ENCODE measurements around the gene ROS1.

Gene ROS1

DNA sequence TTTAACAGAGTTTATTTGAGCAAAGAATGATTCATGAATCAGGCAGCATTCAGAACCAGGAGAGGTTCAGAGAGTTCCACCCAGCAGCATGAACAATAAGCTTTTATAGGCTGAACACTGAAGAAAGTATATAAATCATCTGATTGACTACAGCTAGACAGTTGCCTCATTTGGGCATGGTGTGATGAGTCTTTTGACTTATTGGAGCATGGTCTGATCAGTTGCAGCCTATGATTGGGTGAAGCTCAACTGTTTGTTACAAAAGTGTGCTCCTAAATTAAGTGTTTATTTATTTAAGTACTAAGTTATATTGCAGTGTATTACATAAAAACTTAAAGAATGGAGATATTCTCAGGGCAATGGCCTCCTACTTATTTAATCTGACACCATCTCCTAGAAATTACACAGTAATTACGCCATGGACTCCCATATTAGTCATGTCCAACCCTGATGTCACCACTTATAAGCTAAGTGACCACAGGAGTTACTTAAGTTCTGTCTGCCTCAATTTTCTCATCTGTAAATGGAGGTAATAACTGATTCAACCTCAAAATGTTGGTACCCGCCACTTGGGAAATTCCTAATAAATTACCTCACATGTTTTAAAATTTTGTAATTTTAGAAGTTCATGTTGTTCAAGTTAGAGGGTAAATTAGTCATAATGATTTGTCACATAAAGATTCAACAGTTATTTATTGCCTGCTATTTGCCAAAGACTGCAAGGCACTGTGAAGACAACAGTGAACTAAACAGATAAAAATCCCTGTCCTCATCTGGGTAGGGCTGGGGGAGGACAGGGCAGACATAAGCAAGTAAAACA lies 15.2 kb upstream of the ROS1 start:
- DNase-seq: peak; percentile 99

GRCh38 chr6:117432273-117432672 lies 6.5 kb upstream of the ROS1 start:
- no peak for DNase-seq

GRCh38 chr6:117423754-117424153 lies 2.0 kb downstream of the ROS1 start:
- DNase-seq: no peak

DNA sequence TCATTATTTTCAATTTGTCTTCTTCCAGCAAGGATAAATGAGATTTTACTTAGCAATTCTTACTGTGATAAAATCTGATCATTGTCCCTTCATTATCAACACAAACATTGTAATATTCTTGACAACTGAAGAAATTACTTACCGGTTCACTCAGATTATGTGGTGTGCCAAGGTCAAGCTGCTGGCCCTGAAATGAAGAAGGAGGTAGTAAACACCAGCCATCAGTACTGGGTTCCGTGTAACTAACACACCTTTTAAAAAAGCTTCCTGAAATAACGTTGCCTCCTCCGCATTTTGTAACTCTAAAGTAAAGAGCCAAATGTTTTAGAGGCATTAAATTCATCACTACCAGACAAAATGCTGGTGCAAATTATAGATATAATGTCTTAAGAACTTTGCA lies 7.4 kb downstream of the ROS1 start:
- DNase-seq: no peak

DNA sequence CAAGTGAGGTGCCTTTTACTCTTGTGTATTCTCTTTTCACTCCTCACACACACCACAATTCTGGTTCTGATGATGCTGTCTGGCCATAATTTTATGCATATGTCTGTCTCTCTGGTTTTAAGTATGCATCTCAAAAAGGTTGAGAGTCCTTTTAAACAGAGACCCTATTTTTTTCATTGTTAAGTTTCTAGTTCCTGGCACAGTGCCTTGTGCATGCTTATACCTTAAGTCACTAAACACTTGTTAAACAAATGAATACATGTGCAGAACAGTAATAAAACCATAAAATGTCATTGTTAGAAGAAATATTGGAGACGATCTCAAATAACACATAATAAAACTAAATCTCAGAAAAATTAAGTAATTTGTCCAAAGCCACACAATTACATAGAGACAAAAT lies 7.9 kb downstream of the ROS1 start:
- no peak for DNase-seq

- peak; percentile 7 for DNase-seq
Measured at GRCh38 chr6:117414770-117415169, 11.0 kb downstream of the ROS1 start.

- no peak for DNase-seq
Measured at GRCh38 chr6:117411474-117411873, 14.3 kb downstream of the ROS1 start.

- no peak for DNase-seq
Measured at GRCh38 chr6:117409863-117410262, 15.9 kb downstream of the ROS1 start.

DNA sequence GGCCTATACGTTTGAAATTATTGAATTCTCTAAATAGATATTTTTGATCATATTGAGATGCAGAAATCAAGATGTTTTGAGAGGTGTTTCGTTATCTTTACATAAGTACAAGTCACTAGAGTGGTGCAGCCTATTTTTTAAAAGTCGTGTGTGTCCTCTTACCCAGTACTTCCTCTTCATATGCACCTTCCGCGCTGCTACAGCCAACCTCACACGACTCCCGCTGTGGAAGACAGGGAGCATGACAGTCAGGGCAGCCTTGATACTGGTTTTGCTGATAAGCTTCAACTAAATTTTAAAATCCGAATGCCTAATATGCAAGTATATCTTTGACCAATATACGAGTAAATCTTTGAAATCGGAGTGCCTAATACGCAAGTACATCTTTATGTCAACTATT lies 16.3 kb downstream of the ROS1 start:
- no peak for DNase-seq

DNA sequence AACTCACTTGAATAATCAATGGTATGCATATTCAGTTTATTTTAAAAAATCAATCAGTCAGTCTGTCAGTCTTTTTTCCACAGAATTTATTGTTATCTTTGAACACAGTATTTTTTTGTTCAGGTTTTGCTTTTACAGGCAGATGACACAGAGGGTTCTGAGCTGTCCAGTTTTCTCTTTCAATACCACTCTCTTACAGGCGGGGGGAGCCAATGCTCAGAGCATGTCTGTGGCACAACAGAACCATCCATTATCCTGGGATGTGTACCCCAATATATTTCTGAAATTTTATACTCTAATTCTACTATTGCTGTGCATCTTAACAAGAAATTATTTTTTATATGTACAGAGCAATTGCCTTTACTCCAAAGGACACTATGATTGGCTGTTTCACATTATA lies 21.2 kb downstream of the ROS1 start:
- DNase-seq: peak; percentile 41

- DNase-seq: no peak
Measured at GRCh38 chr6:117401799-117402198, 23.9 kb downstream of the ROS1 start.

GRCh38 chr6:117399924-117400323 lies 25.8 kb downstream of the ROS1 start:
- DNase-seq: peak; percentile 12

DNA sequence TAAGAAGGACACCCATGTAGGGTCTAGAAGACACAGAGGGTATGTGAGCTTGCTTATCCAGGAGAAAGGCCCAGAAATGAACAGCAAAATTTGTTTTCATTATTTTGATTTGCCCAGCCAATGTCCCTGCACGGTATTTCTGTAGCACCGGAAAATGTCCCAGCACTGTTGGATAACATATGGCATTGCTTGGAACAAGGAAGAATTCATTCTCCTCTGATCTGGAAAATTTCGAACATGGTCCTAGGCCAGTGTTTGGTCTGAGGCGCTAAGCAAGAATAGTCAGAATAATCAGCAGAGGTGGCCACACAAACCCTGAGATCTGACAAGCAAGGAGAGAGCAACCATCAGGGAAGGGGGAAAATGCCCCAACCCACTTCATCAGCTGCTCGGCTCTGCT lies 26.6 kb downstream of the ROS1 start:
- DNase-seq: no peak

DNA sequence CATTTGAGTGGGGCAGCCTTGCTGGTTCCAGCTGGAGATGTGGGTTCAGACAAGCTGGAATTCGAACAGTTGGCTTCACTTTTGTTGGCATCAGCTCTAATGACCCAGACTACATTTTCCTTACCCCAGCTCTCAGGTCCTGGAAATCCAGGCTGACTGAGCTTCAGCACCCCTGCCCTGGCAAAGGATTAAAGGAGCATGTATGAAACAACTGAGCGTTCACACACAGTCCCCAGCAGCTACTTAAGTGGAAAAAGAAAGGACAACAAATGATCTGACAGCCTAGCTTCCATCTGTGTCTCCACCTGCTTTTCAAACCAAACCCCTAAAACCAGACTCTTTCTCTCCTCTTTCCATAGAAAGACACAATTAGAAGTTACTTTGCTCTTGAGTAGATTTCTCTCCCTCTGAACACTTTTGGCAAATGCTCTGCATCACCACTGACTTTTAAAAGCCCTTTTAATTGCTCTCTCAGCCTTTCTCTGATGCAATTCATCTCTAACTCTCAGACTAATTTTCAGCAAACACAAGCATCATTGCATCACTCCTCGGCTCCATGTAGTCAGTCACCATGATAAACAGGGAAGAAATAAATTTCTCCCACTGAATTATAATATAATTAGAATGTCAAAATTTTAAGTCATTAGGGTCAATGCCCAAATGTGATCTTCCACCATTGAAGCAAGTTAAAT lies 28.1 kb downstream of the ROS1 start:
- DNase-seq: no peak

- peak; percentile 11 for DNase-seq
Measured at GRCh38 chr6:117396228-117396627, 29.5 kb downstream of the ROS1 start.

- no peak for DNase-seq
Measured at GRCh38 chr6:117395164-117395563, 30.6 kb downstream of the ROS1 start.

DNA sequence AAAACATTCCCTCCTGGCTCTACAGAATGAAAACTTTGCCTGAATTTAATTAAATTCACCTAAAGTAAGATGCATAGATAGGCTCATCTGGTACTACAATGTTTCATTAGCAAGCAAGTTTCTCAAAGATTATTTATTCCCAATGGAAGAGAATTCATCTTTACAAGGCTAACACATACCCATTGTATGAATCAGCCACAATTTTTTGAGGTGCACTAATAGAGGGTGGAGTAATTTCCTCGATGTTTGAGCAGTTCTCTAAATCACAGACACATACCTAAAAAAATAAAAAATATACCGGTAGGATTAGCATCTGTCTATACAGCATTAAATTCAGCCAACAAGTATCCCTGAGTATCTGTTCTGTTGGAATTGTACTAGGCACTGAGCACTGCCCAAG lies 32.7 kb downstream of the ROS1 start:
- peak; percentile 14 for DNase-seq

DNA sequence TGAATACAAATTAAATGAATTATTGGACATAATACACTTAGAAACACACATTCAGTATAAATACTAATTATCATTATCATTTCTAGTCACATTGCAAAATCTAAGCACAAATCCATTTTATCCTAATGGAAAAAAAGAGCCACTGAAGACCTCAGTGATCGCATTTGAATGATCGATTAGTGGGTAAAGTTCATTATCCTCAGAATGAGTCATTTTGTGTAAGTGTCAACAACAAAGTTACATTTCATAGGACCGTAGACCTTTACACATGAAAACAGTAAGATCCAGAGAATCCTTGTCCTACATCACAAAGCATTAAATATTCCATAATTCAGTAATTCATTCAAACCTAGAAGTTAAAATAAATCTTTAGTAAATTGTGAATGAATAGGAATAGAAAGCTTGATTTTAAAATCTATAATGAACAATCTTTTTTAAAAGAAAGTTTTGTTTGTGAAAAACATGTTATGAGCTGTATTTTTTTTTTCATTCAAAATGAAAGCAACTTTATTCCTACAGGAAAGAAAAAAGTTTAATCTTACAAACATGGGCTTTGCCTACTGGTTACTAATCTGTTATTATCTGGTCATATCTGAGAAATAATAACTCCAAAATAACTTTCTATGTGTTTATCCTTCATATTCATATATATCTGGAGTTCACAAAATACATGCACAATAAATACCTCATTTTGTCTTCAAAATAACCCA lies 33.7 kb downstream of the ROS1 start:
- no peak for DNase-seq

DNA sequence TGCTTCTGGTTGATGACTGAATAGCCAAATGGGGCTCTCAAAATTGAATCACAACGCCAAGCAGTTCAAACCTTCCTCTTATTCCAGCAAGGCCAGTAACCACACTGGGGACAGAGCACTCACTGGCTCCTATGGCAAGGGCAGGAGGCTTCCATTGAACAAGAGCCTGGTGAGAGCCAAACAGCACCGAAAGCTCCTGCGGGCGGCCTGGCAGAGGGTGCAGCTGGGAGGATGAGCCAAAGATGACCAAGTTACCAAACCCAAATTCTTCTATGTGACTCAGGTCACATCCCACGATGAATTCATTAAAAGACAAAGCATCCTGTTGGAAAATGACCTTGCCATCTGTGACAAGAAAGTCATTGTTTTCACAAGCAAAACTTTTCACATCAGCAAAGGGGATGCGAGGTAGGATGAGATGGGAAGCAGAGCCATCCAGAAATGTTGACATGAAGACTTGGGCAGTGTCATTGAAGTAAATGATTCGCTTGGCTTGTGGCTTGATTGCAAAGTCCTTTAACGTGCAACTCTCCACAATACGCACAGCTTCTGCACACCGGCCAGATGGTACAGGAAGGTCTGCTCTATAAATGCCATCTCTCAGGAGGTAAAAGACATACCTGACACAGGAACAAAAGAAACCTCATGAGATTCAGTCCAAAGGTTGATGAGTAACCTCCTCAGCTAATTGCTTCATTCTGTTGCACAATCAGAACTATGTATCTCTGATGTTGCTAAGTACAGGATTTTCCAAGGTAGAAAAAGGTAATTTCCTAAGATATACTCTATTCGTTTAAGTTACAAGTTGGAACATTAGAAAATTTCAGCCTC lies 36.3 kb downstream of the ROS1 start:
- peak; percentile 43 for DNase-seq

- no peak for DNase-seq
Measured at GRCh38 chr6:117387454-117387974, 38.2 kb downstream of the ROS1 start.

DNA sequence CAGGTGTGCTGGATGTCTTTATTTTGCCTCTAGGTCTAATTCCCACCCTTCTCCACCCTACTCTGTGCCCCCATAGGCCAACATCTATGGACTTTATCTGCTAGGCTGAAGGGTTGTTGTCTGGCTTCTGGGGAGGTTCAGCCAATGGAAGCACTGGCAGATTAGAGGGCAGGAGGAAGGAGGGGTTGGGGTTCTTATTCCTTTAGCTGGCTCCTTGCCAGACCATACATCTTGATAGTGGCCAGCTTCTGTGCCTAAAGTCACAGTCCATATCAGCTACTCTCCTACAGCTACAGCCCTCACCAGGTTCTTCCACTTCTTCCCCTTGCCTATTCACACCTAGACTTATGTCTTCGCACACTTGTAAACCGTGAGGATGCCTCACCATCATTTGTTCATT lies 41.1 kb downstream of the ROS1 start:
- no peak for DNase-seq

GRCh38 chr6:117381749-117382148 lies 44.0 kb downstream of the ROS1 start:
- DNase-seq: no peak

- DNase-seq: no peak
Measured at GRCh38 chr6:117380298-117380697, 45.4 kb downstream of the ROS1 start.
